H9 (cell line): ENCODE data around the gene WIZ. TPM values are rescaled to one million over a fixed set of nuclear protein-coding genes. Genes with fewer than 3 reads are reported as not detected.

Experiments
- DNase-seq: peaks from one replicate; pipeline ENCODE4 v3.0.0-alpha.2; 2017
- H2AFZ ChIP-seq: one replicate; pipeline ENCODE4 v1.6.1; 2013; ENCODE audit warnings: mild to moderate bottlenecking, low read length, control low read depth, moderate library complexity
- H2AK5ac ChIP-seq: 2 replicates; pipeline ENCODE4 v1.6.1; 2013; ENCODE audit warnings: low read length, control low read depth, mixed read lengths; ENCODE audit not compliant: insufficient read length
- H2BK120ac ChIP-seq: one replicate; pipeline ENCODE4 v1.6.1; 2013; ENCODE audit warnings: low read depth, mild to moderate bottlenecking, low read length, control low read depth, inconsistent platforms; ENCODE audit not compliant: poor library complexity, severe bottlenecking
- H2BK12ac ChIP-seq: 2 replicates; pipeline ENCODE4 v1.6.1; 2013; ENCODE audit warnings: low read length, control low read depth, mixed read lengths, low read depth; ENCODE audit not compliant: insufficient read length
- H2BK15ac ChIP-seq: 2 replicates; pipeline ENCODE4 v1.6.1; 2013; ENCODE audit warnings: low read depth, low read length, control low read depth
- H2BK20ac ChIP-seq: one replicate; pipeline ENCODE4 v1.6.1; 2013; ENCODE audit warnings: low read depth, mild to moderate bottlenecking, low read length, control low read depth, inconsistent platforms; ENCODE audit not compliant: poor library complexity, severe bottlenecking
- H2BK5ac ChIP-seq: 2 replicates; pipeline ENCODE4 v1.6.1; 2013; ENCODE audit warnings: low read length, control low read depth, mixed read lengths; ENCODE audit not compliant: insufficient read length
- H3K14ac ChIP-seq: 2 replicates; pipeline ENCODE4 v1.6.1; 2013; ENCODE audit warnings: low read length, control low read depth; ENCODE audit not compliant: insufficient read depth
- H3K18ac ChIP-seq: 2 replicates; pipeline ENCODE4 v1.6.1; 2013; ENCODE audit warnings: low read depth, mild to moderate bottlenecking, mixed read lengths, low read length, control low read depth; ENCODE audit not compliant: insufficient read length
- H3K23ac ChIP-seq: 2 replicates; pipeline ENCODE4 v1.6.1; 2013; ENCODE audit warnings: low read length, control low read depth, mixed read lengths, low read depth; ENCODE audit not compliant: insufficient read length
- H3K23me2 ChIP-seq: 2 replicates; pipeline ENCODE4 v1.6.1; 2013; ENCODE audit warnings: low read depth, mild to moderate bottlenecking, mixed read lengths, low read length, control low read depth; ENCODE audit not compliant: insufficient read length, poor library complexity, severe bottlenecking
- H3K27ac ChIP-seq: 2 replicates; pipeline ENCODE4 v1.5.1; 2013; ENCODE audit warnings: low read length, control low read depth, mixed read lengths, low read depth; ENCODE audit not compliant: insufficient read length
- H3K27me3 ChIP-seq: 2 replicates; pipeline ENCODE4 v1.6.1; 2013; ENCODE audit warnings: low read length, control low read depth, inconsistent platforms; ENCODE audit not compliant: insufficient read depth
- H3K4ac ChIP-seq: 2 replicates; pipeline ENCODE4 v1.6.1; 2013; ENCODE audit warnings: low read depth, mild to moderate bottlenecking, control low read depth, inconsistent platforms, low read length, moderate library complexity
- H3K4me1 ChIP-seq: 2 replicates; pipeline ENCODE4 v1.6.1; 2013; ENCODE audit warnings: low read length, control low read depth, inconsistent platforms; ENCODE audit not compliant: insufficient read depth
- H3K4me2 ChIP-seq: 2 replicates; pipeline ENCODE4 v1.6.1; 2013; ENCODE audit warnings: low read length, control low read depth, mixed read lengths; ENCODE audit not compliant: insufficient read length, insufficient read depth
- H3K56ac ChIP-seq: 2 replicates; pipeline ENCODE4 v1.6.1; 2013; ENCODE audit warnings: low read depth, mild to moderate bottlenecking, mixed read lengths, low read length, control low read depth; ENCODE audit not compliant: insufficient read length
- H3K79me1 ChIP-seq: 2 replicates; pipeline ENCODE4 v1.6.1; 2013; ENCODE audit warnings: low read depth, mild to moderate bottlenecking, moderate library complexity, low read length, control low read depth, inconsistent platforms; ENCODE audit not compliant: insufficient read depth, poor library complexity, severe bottlenecking
- H3K79me2 ChIP-seq: 2 replicates; pipeline ENCODE4 v1.6.1; 2013; ENCODE audit warnings: low read length, control low read depth, inconsistent platforms; ENCODE audit not compliant: insufficient read depth
- H3K9ac ChIP-seq: 2 replicates; pipeline ENCODE4 v1.6.1; 2013; ENCODE audit warnings: low read length, control low read depth, mixed read lengths; ENCODE audit not compliant: insufficient read length; ENCODE audit errors: extremely low read depth
- H3K9me3 ChIP-seq: one replicate; pipeline ENCODE4 v1.6.1; 2013; ENCODE audit warnings: low read depth, low read length, inconsistent platforms; ENCODE audit not compliant: control insufficient read depth
- H3T11ph ChIP-seq: one replicate; pipeline ENCODE4 v1.6.1; 2013; ENCODE audit warnings: mild to moderate bottlenecking, low read length, control low read depth, inconsistent platforms
- H4K20me1 ChIP-seq: one replicate; pipeline ENCODE4 v1.6.1; 2013; ENCODE audit not compliant: control insufficient read depth, insufficient read length, insufficient read depth
- H4K5ac ChIP-seq: 2 replicates; pipeline ENCODE4 v1.6.1; 2013; ENCODE audit warnings: low read depth, mild to moderate bottlenecking, mixed read lengths, low read length, control low read depth; ENCODE audit not compliant: insufficient read length
- H4K8ac ChIP-seq: replicated peaks from 2 replicates; pipeline ENCODE4 v1.6.1; 2013; ENCODE audit warnings: low read length, control low read depth, mixed read lengths, low read depth; ENCODE audit not compliant: insufficient read length
- H4K91ac ChIP-seq: 2 replicates; pipeline ENCODE4 v1.6.1; 2013; ENCODE audit warnings: low read depth, mild to moderate bottlenecking, moderate library complexity, mixed read lengths, low read length, control low read depth; ENCODE audit not compliant: insufficient read length
- H3K27ac Mint-ChIP-seq, 3 experiments: 2 replicates in 2 of 3; 3 replicates in 1 of 3; pipeline ENCODE4 v1.8.0; 2020 to 2021; ENCODE audit warnings: mixed read lengths in 3 of 3, mild to moderate bottlenecking in 1 of 3, moderate library complexity in 1 of 3
- H3K27me3 Mint-ChIP-seq: 2 replicates; pipeline ENCODE4 v1.8.0; 2021; ENCODE audit warnings: low read depth, mild to moderate bottlenecking, moderate library complexity, mixed read lengths
- H3K36me3 Mint-ChIP-seq, 3 experiments: 2 replicates in 2 of 3; 3 replicates in 1 of 3; pipeline ENCODE4 v1.8.0; 2020 to 2021; ENCODE audit warnings: low read depth in 3 of 3, mixed read lengths in 3 of 3; ENCODE audit not compliant: insufficient read depth in 1 of 3
- H3K4me1 Mint-ChIP-seq, 2 experiments: 2 replicates each; pipeline ENCODE4 v1.8.0; 2020; ENCODE audit warnings: mixed read lengths in 2 of 2
- H3K4me3 Mint-ChIP-seq, 2 experiments: 2 replicates in 1 of 2; 3 replicates in 1 of 2; pipeline ENCODE4 v1.8.0; 2020 to 2021; ENCODE audit warnings: mild to moderate bottlenecking in 2 of 2, mixed read lengths in 2 of 2, moderate library complexity in 1 of 2
- H3K9me3 Mint-ChIP-seq, 2 experiments: 2 replicates in 1 of 2; 3 replicates in 1 of 2; pipeline ENCODE4 v1.8.0; 2020; ENCODE audit warnings: mild to moderate bottlenecking in 2 of 2, mixed read lengths in 2 of 2, moderate library complexity in 1 of 2
- WGBS: extraction: QIAGEN DNeasy Blood & Tissue Kit; methylation state at CpG from one replicate; pipeline ENCODE4 v1.1.7; 2013; ENCODE audit warnings: missing lambda C conversion rate, low lambda C conversion rate, mixed read lengths; ENCODE audit not compliant: insufficient read length; ENCODE audit errors: extremely low coverage; 5-methylcytosine and 5-hydroxymethylcytosine counted together
- total RNA-seq: library from RNA; stranded (reverse); gene quantifications from 2 replicates; pipeline ENCODE4 v1.2.1, GENCODE V29; 2021
- TF ChIP-seq, protein P1 (sequence below): fragments of 200-600 bp; sonication (generic); conservative IDR thresholded peaks from 3 replicates; pipeline ENCODE4 v1.8.0; 2021; ENCODE audit warnings: antibody characterized with exemption, mild to moderate bottlenecking

Gene WIZ
- total RNA-seq, 1 experiment from 2014 or later, result 33.3 TPM

DNA sequence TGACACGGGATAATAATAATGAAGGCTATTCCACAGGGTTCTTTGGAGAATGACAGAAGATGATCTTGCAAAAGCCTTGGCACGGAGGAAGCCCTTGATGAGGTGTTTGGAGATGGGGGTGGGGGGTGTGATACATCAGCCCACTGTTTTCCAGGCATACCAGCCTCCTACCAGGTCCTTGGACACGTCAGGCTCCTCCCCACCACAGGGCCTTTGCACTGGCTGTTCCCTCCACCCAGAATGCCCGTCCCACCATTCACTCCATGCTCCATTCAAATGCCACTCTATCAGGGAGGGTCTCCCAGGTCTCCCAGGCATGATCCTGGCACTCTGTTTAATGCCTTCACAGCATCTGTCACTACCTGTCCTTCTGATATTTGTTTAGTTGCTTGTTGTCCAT lies 2.7 kb downstream of the WIZ start:
- Mint-ChIP-seq H3K4me3 (no peak overlapping the region; a peak in 1 of 5 replicates), H3K27me3 (peaks cover 4% of the 10 kb centered on the region; the same call in 1 of the 2 replicates), H3K36me3 (no peaks in the 10 kb centered on the region), H3K4me1 (peaks cover 7 to 17% of the 10 kb centered on the region in 2 experiments), H3K27ac (no peak overlapping the region; a peak in 1 of 7 replicates), H3K9me3 (peaks cover 0 to 2% of the 10 kb centered on the region in 2 experiments; a peak in 3 of 5 replicates)
- Histone ChIP-seq H3K9me3 (no peaks in the 10 kb centered on the region), H3K79me2 (no peaks in the 10 kb centered on the region), H3K23me2 (peaks cover 13% of the 10 kb centered on the region), H3K27me3 (no peaks in the 10 kb centered on the region), H2BK15ac (no peak overlapping the region), H4K20me1 (no peaks in the 10 kb centered on the region), H2BK5ac (no peak overlapping the region), H2BK12ac (no peak overlapping the region), H3K56ac (no peak overlapping the region), H3K79me1 (no peaks in the 10 kb centered on the region), H3K4ac (no peak overlapping the region), H3K23ac (no peak overlapping the region), H2AFZ (no peak overlapping the region), H3K4me1 (no peaks in the 10 kb centered on the region; the same call in 1 of the 2 replicates), H3K27ac (no peak overlapping the region), H2BK20ac (no peak overlapping the region), H3K9ac (no peak overlapping the region), H4K91ac (no peak overlapping the region), H2AK5ac (no peak overlapping the region), H3K14ac (no peak overlapping the region), H3K4me2 (no peak overlapping the region), H2BK120ac (no peak overlapping the region), H3K18ac (no peak overlapping the region), H4K5ac (no peak overlapping the region), H3T11ph (no peak overlapping the region), H4K8ac (no peak overlapping the region)
- WGBS, result no CpG with 5 or more reads among the region's 4 CpGs
- no peak for DNase-seq
- TF ChIP-seq, protein P1, sequence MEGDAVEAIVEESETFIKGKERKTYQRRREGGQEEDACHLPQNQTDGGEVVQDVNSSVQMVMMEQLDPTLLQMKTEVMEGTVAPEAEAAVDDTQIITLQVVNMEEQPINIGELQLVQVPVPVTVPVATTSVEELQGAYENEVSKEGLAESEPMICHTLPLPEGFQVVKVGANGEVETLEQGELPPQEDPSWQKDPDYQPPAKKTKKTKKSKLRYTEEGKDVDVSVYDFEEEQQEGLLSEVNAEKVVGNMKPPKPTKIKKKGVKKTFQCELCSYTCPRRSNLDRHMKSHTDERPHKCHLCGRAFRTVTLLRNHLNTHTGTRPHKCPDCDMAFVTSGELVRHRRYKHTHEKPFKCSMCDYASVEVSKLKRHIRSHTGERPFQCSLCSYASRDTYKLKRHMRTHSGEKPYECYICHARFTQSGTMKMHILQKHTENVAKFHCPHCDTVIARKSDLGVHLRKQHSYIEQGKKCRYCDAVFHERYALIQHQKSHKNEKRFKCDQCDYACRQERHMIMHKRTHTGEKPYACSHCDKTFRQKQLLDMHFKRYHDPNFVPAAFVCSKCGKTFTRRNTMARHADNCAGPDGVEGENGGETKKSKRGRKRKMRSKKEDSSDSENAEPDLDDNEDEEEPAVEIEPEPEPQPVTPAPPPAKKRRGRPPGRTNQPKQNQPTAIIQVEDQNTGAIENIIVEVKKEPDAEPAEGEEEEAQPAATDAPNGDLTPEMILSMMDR, result no peak
